KOPT-K1 (cell line): ENCODE measurements around the gene LACTB.
"Not testable (repeated sequence)": the region's sequence is repeated elsewhere in the genome, so short reads cannot be mapped to it uniquely, and the experiment has no call there.

Experiments used
- H3K27ac ChIP-seq: fragments of 200-600 bp; sonication (generic); 2 replicates; pipeline ENCODE4 v1.5.1; 2016; ENCODE audit warnings: antibody characterized with exemption, mild to moderate bottlenecking, low read depth, low read length; ENCODE audit not compliant: poor library complexity, severe bottlenecking
- H3K36me3 ChIP-seq: fragments of 200-600 bp; sonication (generic); 2 replicates; pipeline ENCODE4 v1.5.1; 2017; ENCODE audit warnings: antibody characterized with exemption, mild to moderate bottlenecking, low read length, moderate library complexity; ENCODE audit not compliant: insufficient read depth
- H3K9me3 ChIP-seq: fragments of 200-600 bp; sonication (generic); 2 replicates; pipeline ENCODE4 v1.5.1; 2017; ENCODE audit warnings: antibody characterized with exemption, low read length, mild to moderate bottlenecking; ENCODE audit not compliant: insufficient read depth, poor library complexity, severe bottlenecking

Gene LACTB

DNA sequence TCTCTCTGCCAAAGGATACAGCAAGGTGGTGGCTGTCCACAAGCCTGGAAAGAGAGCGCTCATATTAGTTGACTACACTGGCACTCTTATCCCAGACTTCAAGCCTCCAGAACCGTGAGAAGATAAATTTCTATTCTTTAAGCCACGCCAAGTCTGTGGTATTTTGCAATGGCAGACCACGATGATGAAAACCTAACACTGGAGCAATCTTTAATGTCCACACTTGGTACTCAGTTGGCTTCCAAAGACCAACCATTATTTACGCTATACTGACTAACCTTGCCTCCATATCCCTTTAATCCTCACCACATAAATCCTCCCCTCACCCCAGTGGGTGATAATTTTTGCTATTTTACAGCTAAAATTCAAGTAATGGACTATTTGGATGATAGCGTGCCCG lies 16.9 kb upstream of the LACTB start:
- peaks cover 8% of the 10 kb centered on the region for H3K9me3 ChIP-seq
- no peak overlapping the region for H3K27ac ChIP-seq
- H3K36me3 ChIP-seq: no peaks in the 10 kb centered on the region

DNA sequence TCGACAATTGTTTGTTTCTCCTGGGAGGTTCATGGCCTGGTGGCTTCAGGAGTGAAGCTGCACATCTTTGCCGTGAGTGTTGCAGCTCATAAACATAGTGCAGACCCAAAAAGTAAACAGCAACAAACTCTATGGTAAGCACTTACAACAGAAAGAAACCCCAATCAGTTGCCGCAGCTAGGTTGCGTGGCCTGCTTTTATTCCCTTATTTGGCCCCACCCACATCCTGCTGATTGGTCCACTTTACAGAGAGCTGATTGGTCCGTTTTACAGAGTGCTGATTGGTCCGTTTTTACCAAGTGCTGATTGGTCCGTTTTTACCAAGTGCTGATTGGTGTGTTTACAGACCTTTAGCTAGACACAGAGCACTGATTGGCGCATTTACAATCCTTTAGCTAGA lies 16.3 kb upstream of the LACTB start:
- H3K9me3 ChIP-seq, H3K27ac ChIP-seq, H3K36me3 ChIP-seq: not testable (repeated sequence)

DNA sequence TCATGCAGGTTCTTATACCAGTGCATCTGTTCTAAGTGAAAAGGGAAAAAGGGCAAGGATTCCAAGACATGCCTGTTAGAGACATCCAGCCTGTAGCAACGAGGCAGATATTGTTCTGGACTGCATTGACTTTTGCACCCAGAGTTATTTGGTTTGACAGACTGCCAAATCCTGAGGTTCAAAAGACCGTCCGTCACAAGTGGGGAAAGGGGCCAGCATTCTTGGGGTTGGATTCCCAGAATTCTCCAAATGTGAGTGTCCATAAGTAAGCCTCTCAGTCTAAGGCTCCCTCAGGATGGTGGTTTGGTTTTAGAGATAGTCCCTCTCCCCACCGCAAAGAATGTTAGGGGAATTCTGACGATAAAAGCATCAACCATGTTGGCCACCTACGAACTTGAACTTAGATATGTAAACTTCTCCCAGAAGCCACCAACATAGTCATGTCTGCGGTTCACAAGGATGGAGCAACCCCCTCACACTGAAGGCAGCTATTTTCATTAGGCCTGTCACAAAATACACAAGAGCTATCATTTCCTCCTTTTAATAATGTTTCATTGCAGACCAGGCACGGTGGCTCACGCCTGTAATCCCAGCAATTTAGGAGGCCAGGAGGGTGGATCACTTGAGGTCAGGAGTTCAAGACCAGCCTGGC lies 13.6 kb upstream of the LACTB start:
- Histone ChIP-seq H3K36me3 (no peaks in the 10 kb centered on the region), H3K27ac (no peak overlapping the region), H3K9me3 (peaks cover 8% of the 10 kb centered on the region)

DNA sequence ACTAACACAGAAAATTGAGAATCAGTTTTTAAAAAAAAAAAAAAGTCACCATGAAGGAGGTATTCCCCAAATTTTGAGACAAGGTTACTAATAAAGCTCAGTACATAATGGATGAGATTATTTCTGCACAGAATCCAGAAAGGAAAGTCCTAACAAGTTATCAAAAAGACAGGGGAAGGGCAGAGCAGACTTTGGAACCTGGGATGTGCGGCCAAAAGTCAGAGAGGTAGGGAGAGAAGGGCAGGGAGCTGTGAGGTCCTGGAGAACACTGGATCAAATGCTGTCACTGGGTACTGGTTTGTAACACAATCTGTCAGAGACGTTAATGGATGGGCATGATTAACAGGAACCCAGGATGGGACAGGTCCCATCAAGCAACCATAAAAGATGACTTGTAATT lies 12.2 kb upstream of the LACTB start:
- Histone ChIP-seq H3K36me3 (no peaks in the 10 kb centered on the region), H3K27ac (no peak overlapping the region), H3K9me3 (peaks cover 8% of the 10 kb centered on the region)

DNA sequence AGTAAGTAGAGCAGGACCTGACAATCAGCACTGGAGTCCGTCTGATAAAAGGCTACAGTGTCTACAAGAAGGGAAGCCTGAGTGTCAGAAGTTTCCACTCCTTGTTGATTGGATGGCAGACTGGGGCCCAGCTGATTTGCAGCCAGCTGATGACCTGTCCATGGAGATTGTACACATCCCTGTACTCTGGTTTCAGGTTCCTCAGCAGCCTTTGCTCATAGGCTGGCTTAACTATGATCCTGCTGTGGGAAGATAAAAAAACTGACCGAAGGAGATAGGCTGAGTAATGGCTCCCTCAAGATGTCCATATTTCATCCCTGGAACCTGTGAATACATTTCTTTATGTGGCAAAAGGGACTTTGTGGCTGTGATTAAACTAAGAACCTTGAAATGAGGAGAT lies 11.7 kb upstream of the LACTB start:
- Histone ChIP-seq H3K9me3 (peaks cover 8% of the 10 kb centered on the region), H3K27ac (no peak overlapping the region), H3K36me3 (no peaks in the 10 kb centered on the region)

DNA sequence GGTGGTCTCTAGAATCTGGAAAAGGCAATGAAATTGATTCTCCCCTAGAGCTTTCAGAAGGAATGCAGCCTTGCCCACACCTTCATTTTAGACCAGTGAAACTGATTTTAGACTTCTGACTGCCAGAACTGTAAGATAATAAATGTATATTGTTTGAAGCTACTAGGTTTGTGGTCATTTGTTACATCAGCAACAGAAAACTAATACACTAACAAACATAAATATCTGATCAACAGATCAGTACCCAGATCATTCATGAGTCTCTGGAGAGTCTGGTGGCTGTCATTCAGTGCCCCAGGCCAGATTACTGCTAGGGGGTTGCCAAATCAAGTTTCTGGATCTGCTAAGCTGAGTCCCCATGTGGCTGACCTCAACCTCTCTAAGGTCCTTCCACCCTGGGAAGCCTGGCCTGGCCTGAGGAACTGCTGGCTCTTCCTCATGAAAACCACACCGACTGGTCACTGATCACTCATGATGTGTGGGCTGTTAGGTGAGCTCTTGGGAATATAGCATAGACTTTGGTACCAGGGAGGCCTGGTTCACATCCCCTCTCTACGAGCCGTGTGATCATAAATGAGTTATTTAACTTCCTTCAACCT lies 11.1 kb upstream of the LACTB start:
- peaks cover 8% of the 10 kb centered on the region for H3K9me3 ChIP-seq
- H3K27ac ChIP-seq: no peak overlapping the region
- H3K36me3 ChIP-seq: no peaks in the 10 kb centered on the region

DNA sequence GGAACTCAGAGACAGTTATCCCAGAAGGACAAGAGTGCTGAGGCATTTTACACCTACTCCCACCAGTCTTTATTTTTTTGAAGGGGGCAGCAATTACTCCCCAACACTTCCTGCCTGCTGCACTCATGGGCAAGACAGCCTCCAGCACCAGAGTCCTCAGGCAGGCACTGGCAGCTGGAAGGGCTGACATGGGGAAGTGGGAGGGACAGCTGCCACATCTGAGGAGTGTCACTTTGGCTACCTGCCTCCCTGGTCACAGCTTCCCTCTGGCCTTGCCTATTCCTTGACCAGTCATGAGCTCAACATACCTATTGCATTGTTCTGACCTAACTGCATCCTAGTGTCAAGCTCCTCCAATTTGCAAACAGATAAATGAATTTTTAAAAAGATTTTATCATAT lies 10.2 kb upstream of the LACTB start:
- H3K36me3 ChIP-seq: no peaks in the 10 kb centered on the region
- H3K9me3 ChIP-seq: no peaks in the 10 kb centered on the region
- no peak overlapping the region for H3K27ac ChIP-seq

DNA sequence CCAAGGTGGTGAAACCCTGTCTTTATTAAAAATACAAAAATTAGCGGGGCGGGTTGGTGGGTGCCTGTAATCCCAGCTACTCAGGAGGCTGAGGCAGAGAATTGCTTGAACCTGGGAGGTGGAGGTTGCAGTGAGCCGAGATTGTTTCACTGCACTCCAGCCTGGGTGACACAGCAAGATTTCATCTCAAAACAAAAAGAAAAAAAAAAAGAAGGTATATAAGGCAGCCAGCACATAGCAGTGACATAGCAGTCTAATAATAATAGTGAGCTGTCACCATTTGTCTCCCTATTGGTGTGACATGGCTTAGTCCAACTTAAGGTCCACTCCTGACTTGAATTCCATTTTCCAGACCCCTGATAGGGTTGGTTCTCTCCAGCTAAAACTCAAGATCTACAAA lies 8.8 kb upstream of the LACTB start:
- no peaks in the 10 kb centered on the region for H3K36me3 ChIP-seq
- H3K27ac ChIP-seq: no peak overlapping the region
- H3K9me3 ChIP-seq: no peaks in the 10 kb centered on the region

DNA sequence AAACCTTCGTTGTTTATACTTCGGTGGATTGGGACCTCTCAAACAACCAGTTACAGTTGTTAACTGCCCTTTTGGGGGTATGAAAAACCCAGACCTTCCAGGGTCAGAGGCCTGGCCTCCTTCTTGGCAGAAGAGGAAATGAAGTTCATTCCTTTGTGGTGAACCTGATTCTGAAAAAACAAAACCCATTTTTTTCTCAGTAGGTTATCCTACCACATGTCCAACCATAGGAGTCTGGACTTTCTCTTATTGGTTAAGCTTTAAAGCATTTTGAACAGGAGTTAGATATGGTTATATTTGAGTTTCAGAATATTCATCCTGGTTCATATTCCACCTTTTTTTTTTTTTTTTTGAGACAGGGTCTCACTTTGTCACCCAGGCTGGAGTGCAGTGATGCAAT lies 7.2 kb upstream of the LACTB start:
- peaks cover 5% of the 10 kb centered on the region for H3K9me3 ChIP-seq
- no peak overlapping the region for H3K27ac ChIP-seq
- no peaks in the 10 kb centered on the region for H3K36me3 ChIP-seq

DNA sequence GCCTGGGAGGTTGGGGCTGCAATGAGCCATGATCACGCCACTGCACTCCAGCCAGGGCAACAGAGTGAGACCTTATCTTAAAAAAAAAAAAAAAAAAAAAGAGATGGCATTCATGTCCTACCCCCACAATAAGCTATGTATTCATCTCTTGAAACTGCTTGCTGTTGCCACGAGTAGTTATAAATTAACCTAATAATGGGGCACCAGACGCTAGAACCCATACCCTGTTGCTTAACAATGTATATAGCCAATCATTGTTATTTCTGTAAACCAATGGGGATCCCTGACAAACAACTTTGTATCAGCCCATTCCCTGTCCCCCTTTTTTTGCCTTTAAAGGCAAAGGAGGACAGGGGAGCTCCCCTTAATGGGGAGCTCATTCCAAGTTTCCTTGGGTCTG lies 2.8 kb upstream of the LACTB start:
- no peaks in the 10 kb centered on the region for H3K36me3 ChIP-seq
- peaks cover 15% of the 10 kb centered on the region for H3K9me3 ChIP-seq
- H3K27ac ChIP-seq: no peak overlapping the region

DNA sequence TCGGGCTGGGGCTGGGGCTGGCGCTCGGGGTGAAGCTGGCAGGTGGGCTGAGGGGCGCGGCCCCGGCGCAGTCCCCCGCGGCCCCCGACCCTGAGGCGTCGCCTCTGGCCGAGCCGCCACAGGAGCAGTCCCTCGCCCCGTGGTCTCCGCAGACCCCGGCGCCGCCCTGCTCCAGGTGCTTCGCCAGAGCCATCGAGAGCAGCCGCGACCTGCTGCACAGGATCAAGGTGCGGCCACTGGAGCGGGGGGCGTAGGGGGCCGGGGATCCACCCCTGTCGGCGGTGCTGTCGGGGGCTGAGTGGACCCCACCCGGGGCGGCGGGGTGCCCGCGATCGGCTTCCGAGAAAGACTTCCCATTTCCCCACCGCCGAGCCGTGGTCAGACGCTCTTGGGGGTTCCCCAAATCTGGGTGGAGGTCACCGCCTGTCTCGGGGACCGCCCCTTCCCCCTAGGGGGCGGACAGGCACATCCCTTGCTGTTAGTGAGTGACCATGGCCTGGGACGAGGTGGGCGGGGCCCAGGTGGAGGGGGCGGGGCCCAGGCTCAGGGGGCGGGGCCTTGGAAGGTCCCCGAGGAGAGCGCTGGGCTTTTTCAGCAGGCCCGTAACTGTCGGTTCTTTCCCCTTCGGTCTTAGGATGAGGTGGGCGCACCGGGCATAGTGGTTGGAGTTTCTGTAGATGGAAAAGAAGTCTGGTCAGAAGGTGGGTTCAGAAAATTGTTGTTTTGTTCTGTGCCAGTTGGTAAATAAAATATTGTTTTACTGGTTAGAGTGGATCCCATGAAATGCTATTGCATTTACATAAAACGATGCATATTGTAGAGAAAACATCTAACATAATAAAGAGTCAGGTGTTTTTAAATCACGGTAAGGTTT lies 578 bp downstream of the LACTB start:
- Histone ChIP-seq H3K27ac (peak overlapping the region; percentile 50), H3K9me3 (peaks cover 15% of the 10 kb centered on the region), H3K36me3 (no peaks in the 10 kb centered on the region)

DNA sequence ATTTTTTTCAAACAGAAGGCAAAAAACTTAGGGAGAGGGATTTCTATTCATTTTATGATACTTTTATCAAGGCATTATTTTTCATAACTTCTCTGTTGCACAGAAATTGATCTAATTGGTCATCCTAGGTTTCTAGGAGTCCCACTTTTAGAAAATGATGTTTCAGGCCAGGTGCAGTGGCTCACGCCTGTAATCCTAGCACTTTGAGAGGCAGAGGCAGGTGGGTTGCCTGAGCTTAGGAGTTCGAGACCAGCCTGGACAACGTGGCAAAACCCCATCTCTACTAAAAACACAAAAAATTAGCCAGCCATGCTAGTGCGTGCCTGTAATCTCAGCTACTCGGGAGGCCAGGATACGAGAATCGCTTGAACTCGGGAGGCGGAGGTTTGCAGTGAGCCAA lies 2.8 kb downstream of the LACTB start:
- Histone ChIP-seq H3K36me3 (no peaks in the 10 kb centered on the region; the same call in 1 of the 2 replicates), H3K27ac (no peak overlapping the region), H3K9me3 (peaks cover 9% of the 10 kb centered on the region)

DNA sequence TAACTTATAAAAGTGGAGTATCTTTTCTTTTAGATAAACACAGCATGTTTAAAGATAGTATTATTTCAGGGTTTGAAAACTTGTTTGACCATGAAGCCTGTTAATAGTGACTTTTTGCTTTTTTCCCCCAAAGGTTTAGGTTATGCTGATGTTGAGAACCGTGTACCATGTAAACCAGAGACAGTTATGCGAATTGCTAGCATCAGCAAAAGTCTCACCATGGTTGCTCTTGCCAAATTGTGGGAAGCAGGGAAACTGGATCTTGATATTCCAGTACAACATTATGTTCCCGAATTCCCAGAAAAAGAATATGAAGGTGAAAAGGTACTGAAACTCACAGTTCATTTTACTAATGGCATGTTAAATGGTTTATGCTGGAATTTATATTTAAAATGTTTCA lies 5.1 kb downstream of the LACTB start:
- no peaks in the 10 kb centered on the region for H3K9me3 ChIP-seq
- no peaks in the 10 kb centered on the region; the same call in 1 of the 2 replicates for H3K36me3 ChIP-seq
- H3K27ac ChIP-seq: no peak overlapping the region

DNA sequence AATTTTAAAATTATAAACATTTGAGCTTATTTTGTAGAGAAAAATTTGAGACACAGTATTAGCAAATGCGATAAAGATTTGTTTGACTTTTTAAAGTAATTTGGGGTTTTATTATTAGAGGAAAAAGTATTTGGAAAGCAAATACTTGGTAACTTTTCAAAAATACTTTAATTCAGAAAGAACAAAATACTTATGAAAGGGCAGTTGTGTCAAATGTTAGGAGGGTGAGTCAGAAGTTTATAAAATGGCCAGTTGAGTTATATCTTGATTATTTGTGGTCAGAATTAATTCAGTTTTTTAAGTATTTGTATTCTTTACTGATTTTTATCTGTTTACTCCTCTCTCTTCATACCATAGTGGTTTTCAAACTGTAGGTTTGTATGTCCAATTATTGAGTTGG lies 12.1 kb downstream of the LACTB start:
- Histone ChIP-seq H3K27ac (no peak overlapping the region), H3K9me3 (no peaks in the 10 kb centered on the region), H3K36me3 (no peaks in the 10 kb centered on the region)

DNA sequence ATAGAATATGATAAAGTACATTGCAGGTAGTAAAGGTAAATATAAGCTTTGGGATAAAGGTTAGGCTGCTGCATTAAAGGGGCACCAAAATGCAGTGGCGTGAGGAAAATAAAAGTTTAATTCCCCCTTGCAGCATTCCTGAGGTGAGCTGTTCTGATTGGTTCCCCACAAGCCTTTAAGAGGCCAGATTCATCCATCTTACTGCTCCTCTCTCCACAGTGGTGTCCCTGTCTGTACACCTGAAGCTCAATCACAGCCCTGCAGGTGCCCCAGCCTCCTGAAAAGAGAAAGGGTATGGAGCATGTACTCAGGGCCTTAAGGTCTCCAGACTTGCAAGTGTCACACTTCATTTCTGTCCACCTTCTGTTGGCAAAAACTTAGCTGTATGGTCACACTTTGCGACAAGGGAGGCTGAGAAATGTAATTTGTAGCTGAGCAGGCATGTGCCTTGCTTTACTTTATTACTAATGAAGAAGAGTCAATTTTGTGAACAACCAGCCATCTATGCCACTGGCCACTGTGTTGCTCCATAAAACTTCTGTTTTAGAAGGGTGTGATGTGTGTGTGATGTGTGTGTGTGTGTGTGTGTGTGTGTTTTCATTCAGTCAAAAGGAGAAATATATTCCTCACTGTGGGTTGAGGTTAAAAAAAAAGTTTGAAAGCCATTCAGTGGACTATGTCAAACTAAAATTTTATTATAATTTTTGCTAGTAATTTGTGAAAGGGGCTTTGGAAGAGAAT lies 12.8 kb downstream of the LACTB start:
- no peak overlapping the region for H3K27ac ChIP-seq
- H3K9me3 ChIP-seq: no peaks in the 10 kb centered on the region
- no peaks in the 10 kb centered on the region for H3K36me3 ChIP-seq
